DND-41 (cell line): ENCODE data around the gene BEND5.

ENCODE experiments used
- ATAC-seq: fragments of 200-7000 bp; cut with Tn5 transposase; 3 replicates; pipeline ENCODE4 v1.9.1; 2021; ENCODE audit warnings: low read depth; ENCODE audit not compliant: insufficient read depth
- DNase-seq: peaks from one replicate; pipeline ENCODE4 v3.0.0-alpha.2; 2020
- H2AFZ ChIP-seq: 2 replicates; pipeline ENCODE4 v1.6.0; 2012; ENCODE audit warnings: low read depth, low read length
- H3K27ac ChIP-seq: 2 replicates; pipeline ENCODE4 v1.5.1; 2012; ENCODE audit warnings: low read length, inconsistent platforms
- H3K27me3 ChIP-seq: fragments of 200-600 bp; sonication (generic); 2 replicates; pipeline ENCODE4 v1.6.0; 2012; ENCODE audit warnings: low read length, mild to moderate bottlenecking, inconsistent platforms; ENCODE audit not compliant: insufficient read depth, poor library complexity
- H3K36me3 ChIP-seq: 2 replicates; pipeline ENCODE4 v1.5.1; 2012; ENCODE audit warnings: low read length, inconsistent platforms; ENCODE audit not compliant: insufficient read depth
- H3K4me1 ChIP-seq: 2 replicates; pipeline ENCODE4 v1.5.1; 2012; ENCODE audit warnings: mild to moderate bottlenecking, low read length; ENCODE audit not compliant: insufficient read depth
- H3K4me2 ChIP-seq: 2 replicates; pipeline ENCODE4 v1.6.0; 2012; ENCODE audit warnings: mild to moderate bottlenecking, moderate library complexity, low read length, inconsistent platforms; ENCODE audit not compliant: insufficient read depth
- H3K4me3 ChIP-seq, 2 experiments: fragments of 200-600 bp in 1 of 2; shearing (Covaris generic) in 1 of 2; 2 replicates each; pipeline ENCODE4 v1.5.1; 2012 to 2016; ENCODE audit warnings: inconsistent platforms in 2 of 2, low read length in 2 of 2, mild to moderate bottlenecking in 2 of 2, low read depth in 1 of 2, moderate library complexity in 1 of 2
- H3K79me2 ChIP-seq: 2 replicates; pipeline ENCODE4 v1.6.0; 2012; ENCODE audit warnings: low read length, inconsistent platforms; ENCODE audit not compliant: insufficient read depth
- H3K9ac ChIP-seq: 2 replicates; pipeline ENCODE4 v1.6.0; 2012; ENCODE audit warnings: low read depth, mild to moderate bottlenecking, inconsistent platforms, low read length, moderate library complexity
- H3K9me3 ChIP-seq: 2 replicates; pipeline ENCODE4 v1.5.1; 2012; ENCODE audit warnings: low read length, moderate library complexity, mild to moderate bottlenecking, inconsistent platforms; ENCODE audit not compliant: insufficient read depth, severe bottlenecking
- H4K20me1 ChIP-seq: 2 replicates; pipeline ENCODE4 v1.6.0; 2012; ENCODE audit warnings: low read length; ENCODE audit not compliant: insufficient read depth
- EZH2 ChIP-seq: IDR thresholded peaks from 3 replicates; pipeline ENCODE4 v1.6.1; 2012; ENCODE audit warnings: borderline replicate concordance, low read depth, mild to moderate bottlenecking, moderate library complexity, low read length, inconsistent platforms; ENCODE audit not compliant: severe bottlenecking
- TF ChIP-seq, protein P1 (sequence below): IDR thresholded peaks from 2 replicates; pipeline ENCODE4 v1.5.1; 2012; ENCODE audit warnings: borderline replicate concordance, low read length, moderate library complexity, mild to moderate bottlenecking; ENCODE audit not compliant: poor library complexity, severe bottlenecking; ENCODE audit errors: extremely low read depth

Gene BEND5

DNA sequence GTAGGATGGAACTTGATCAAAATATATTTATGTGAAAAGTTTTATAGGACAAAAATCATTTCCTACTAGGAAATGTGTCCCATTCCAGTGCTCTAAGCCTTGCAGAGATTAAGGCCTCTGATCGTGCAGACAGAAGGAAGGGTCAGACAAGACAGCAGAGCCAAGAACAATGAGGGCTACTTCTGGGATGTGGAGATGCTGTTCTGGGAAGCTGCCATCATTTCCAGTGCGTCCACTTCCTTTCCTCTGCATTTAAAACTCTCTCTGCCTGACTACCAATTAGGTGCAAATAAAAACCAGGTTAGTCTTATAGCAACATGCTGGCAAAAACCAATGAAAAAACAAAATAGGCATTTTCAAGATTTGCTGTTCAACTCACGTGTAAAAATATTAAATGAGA, 36.1 kb downstream of the BEND5 start:
- H3K27me3 ChIP-seq: no peaks in the 10 kb centered on the region

DNA sequence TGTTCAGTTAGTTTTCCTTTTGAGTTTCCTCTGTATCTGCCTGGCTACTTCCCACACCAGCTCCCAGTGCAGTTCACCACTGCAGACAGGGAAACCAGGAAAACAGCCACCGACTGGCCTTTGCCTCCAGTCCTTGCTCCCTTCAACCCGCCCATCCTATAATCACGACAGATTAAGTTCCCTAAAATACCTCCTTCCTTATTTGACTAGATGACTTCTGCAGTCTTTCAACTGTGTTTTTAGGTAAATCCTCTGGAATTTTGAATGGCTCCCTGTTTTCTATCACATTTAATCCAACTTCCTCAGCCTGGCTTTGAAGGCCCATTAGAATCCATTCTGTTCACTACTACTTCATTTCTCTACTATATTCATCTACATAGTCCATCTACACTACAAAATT, 37.6 kb downstream of the BEND5 start:
- Histone ChIP-seq H3K4me2 (no peak overlapping the region), H4K20me1 (peaks cover 8% of the 10 kb centered on the region), H3K79me2 (no peaks in the 10 kb centered on the region), H2AFZ (no peak overlapping the region), H3K27me3 (no peaks in the 10 kb centered on the region), H3K9ac (no peak overlapping the region), H3K4me1 (no peaks in the 10 kb centered on the region), H3K9me3 (no peaks in the 10 kb centered on the region), H3K27ac (no peak overlapping the region), H3K36me3 (peaks cover 90% of the 10 kb centered on the region), H3K4me3 (no peak overlapping the region)
- no peak for ATAC-seq
- TF ChIP-seq, protein P1, sequence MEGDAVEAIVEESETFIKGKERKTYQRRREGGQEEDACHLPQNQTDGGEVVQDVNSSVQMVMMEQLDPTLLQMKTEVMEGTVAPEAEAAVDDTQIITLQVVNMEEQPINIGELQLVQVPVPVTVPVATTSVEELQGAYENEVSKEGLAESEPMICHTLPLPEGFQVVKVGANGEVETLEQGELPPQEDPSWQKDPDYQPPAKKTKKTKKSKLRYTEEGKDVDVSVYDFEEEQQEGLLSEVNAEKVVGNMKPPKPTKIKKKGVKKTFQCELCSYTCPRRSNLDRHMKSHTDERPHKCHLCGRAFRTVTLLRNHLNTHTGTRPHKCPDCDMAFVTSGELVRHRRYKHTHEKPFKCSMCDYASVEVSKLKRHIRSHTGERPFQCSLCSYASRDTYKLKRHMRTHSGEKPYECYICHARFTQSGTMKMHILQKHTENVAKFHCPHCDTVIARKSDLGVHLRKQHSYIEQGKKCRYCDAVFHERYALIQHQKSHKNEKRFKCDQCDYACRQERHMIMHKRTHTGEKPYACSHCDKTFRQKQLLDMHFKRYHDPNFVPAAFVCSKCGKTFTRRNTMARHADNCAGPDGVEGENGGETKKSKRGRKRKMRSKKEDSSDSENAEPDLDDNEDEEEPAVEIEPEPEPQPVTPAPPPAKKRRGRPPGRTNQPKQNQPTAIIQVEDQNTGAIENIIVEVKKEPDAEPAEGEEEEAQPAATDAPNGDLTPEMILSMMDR: no peak
- TF ChIP-seq EZH2: no peak
- DNase-seq: no peak

More for the DNA sequence above, 36.1 kb downstream of the BEND5 start:
- DNase-seq: no peak
- H2AFZ ChIP-seq: no peak overlapping the region
- H3K36me3 ChIP-seq: peaks cover 89% of the 10 kb centered on the region
- H3K9me3 ChIP-seq: no peaks in the 10 kb centered on the region
- H3K4me1 ChIP-seq: no peaks in the 10 kb centered on the region
- H3K4me3 ChIP-seq: no peak overlapping the region
- no peak for TF ChIP-seq EZH2
- TF ChIP-seq, protein P1: no peak
- H3K4me2 ChIP-seq: no peak overlapping the region
- no peak overlapping the region for H3K9ac ChIP-seq
- ATAC-seq: no peak
- H3K27ac ChIP-seq: no peak overlapping the region
- H3K79me2 ChIP-seq: no peaks in the 10 kb centered on the region
- peaks cover 12% of the 10 kb centered on the region; the same call in 1 of the 2 replicates for H4K20me1 ChIP-seq

DNA sequence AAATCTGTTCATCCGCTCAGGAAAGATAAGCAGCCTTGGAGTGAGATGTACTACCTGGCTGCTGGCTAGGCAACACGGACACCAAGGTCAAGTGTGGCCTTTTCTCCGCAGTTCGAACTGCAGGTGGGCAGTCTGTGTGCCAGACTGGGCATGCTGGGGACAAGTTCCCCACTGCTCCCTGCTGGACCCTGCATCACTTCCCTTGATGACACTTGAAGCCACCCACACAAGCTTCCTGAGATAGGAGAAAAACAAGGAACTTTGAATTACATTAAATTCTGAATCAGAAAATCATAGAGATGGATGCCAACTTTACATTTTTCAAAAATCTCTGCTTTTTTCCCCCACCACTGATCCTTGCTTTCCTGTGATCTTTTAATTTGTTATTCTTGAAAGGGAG, 38.3 kb downstream of the BEND5 start:
- Histone ChIP-seq H3K27ac (no peak overlapping the region), H3K36me3 (peaks cover 91% of the 10 kb centered on the region), H3K4me3 (no peak overlapping the region), H3K79me2 (no peaks in the 10 kb centered on the region), H3K9me3 (no peaks in the 10 kb centered on the region), H3K27me3 (no peaks in the 10 kb centered on the region), H3K4me1 (no peaks in the 10 kb centered on the region), H2AFZ (no peak overlapping the region), H4K20me1 (peaks cover 8% of the 10 kb centered on the region), H3K9ac (no peak overlapping the region), H3K4me2 (no peak overlapping the region)
- ATAC-seq (no peak), DNase-seq (no peak)
- TF ChIP-seq EZH2: no peak
- TF ChIP-seq, protein P1: no peak

DNA sequence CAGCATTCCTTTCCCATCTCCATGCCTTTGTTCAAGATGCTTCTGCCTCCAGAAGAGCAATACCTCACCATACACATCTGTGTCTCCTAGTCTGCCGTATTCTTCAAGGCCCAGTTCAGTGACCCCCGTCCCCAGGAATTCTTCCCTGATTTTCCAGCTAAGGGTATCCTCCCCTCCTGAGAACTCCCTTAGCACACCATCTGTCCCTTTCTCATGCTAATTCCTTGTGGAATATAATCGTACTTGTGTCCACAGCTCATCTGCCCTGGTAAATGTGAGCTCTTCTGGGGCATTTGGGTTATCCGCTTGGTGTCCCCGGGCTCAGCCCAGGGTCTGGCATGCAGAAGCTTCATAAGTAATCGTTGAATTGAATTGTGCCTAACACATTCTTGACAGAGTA, 40.9 kb downstream of the BEND5 start:
- ATAC-seq: no peak
- Histone ChIP-seq H4K20me1 (peaks cover 8% of the 10 kb centered on the region), H2AFZ (no peak overlapping the region), H3K4me1 (no peaks in the 10 kb centered on the region), H3K9ac (no peak overlapping the region), H3K27ac (no peak overlapping the region), H3K27me3 (no peaks in the 10 kb centered on the region), H3K79me2 (no peaks in the 10 kb centered on the region), H3K9me3 (no peaks in the 10 kb centered on the region), H3K36me3 (peaks cover 92% of the 10 kb centered on the region), H3K4me3 (no peak overlapping the region), H3K4me2 (no peak overlapping the region)
- TF ChIP-seq, protein P1: no peak
- TF ChIP-seq EZH2: no peak
- no peak for DNase-seq
